Middle frontal gyrus (tissue), 1 donor: Measurements from ENCODE around the gene SUOX.
"Not testable (repeated sequence)": the region's sequence is repeated elsewhere in the genome, so short reads cannot be mapped to it uniquely, and the experiment has no call there.

Source experiments
- DNase-seq: peaks from one replicate; pipeline ENCODE4 v3.0.0-alpha.2; 2015; ENCODE audit warnings: low spot score; ENCODE audit errors: extremely low spot score

SUOX gene

GRCh38 chr12:56020423-56021184 is 23.5 kb downstream of the SUOX start, which contains the start of gene IKZF4:
IKZF4 (plus strand) TSS chr12:56021043; CDS start chr12:56021494, 451 bp downstream.
- DNase-seq: no peak

DNA sequence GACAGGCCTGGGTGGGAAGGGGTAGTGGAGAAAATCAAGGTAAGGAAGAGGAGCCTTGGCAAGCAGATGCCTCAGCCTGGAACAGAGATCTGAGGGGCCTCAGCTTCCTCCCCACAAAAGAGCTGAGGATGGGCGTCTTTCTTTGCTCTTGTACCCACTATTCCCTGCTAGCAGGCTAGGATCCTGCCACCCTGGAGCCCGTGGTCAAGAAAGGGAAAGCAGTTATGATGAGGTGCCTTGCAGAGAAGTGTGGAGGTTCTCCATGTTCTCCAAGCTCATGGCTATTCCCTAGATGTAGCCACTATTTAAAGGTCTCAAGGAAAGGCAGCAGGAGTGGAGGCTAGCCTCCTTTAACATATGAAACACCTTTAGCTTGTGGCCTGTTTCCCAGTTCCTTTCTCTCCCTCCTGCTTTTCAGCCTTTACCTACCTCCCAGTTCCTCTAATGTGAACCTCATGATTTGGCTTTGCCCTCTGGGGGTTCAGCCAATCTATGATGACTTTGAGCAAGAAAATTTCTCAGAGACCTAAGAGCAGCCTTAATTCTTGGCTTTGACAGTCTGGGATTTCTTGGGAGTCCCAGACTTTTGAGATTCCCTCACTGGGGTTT is 24.9 kb downstream of the SUOX start:
- no peak for DNase-seq

DNA sequence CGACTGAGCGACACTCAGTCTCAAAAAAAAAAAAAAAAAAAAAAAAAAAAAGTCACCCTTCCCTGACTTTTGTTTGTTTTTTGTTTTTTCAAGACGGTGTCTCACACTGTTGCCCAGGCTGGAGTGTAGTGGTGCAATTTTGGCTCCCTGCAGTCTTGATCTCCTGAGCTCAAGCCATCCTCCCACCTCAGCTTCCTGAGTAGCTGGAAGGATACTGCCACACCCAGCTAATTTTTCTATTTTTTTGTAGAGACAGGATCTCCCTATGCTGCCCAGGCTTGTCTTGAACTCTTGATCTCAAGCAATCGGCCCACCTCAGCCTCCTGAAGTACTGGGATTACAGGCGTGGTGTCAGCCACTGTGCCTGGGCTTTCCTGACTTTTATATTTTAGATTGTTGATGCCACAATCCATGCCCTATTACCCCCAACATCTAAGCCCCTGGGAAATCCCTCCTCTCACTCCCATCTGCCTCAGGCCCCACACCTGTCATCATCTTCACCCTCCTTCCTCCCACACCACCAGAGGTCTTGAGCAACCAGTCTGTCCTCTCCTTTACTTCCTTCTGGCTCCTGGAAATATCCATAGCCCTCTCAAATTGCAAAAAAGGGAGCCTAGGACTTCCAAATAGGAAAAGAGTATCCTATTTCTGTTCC is 31.6 kb downstream of the SUOX start:
- no peak for DNase-seq

DNA sequence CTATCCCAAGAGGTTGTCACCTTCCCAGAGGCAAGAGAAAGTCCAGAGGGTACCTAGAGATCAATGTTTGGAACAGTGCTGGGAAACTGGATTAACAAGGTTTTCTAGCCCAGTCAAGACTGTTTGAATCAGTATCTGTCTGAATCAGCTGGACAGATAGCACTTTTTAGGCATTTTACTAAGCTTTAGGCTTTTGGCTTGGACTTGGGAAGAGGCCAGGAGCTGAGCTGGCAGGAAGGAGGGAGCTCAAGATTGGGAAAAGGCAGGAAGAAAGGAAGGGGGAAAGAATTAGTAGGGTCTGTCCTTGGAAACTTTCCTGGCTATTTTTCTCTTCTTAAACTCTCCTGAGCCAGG is 32.1 kb downstream of the SUOX start:
- no peak for DNase-seq

GRCh38 chr12:56029666-56030293 is 32.7 kb downstream of the SUOX start:
- DNase-seq: no peak

- DNase-seq: no peak
These were observed 34.9 kb downstream of the SUOX start for GRCh38 chr12:56031987-56032386.

GRCh38 chr12:56034586-56035332 is 37.7 kb downstream of the SUOX start:
- no peak for DNase-seq

DNA sequence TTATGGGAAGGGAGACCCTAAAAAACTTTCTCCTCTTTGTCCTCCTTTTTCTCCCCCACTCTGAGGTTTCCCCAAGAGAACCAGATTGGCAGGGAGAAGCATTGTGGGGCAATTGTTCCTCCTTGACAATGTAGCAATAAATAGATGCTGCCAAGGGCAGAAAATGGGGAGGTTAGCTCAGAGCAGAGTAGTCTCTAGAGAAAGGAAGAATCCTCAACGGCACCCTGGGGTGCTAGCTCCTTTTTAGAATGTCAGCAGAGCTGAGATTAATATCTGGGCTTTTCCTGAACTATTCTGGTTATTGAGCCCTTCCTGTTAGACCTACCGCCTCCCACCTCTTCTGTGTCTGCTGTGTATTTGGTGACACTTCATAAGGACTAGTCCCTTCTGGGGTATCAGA is 40.1 kb downstream of the SUOX start:
- DNase-seq: no peak

GRCh38 chr12:56038022-56038655 is 41.1 kb downstream of the SUOX start:
- no peak for DNase-seq

DNA sequence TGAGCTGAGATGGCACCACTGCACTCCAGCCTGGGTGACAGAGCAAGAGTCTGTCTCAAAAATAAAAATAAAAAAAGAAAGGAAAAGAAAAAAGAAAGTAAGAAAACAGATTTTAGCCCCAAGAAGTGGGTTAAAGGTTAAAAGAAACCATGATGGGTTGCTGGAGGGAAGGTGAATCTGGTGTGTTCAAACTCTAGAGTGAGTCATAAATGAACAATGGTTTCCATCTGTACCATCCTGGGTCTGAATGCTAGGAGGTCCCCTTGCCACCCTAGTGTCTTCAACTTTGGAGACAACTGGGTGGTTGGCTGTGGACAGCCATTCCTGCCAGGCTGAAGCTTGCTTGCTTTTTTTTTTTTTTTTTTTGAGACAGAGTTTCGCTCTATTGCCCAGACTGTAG is 43.1 kb downstream of the SUOX start:
- no peak for DNase-seq

GRCh38 chr12:56040963-56041551 is 44.0 kb downstream of the SUOX start:
- no peak for DNase-seq

GRCh38 chr12:56041552-56042429 is 44.7 kb downstream of the SUOX start, which contains the start of gene RPS26:
RPS26 (plus strand) TSS chr12:56041918; CDS start chr12:56042167, 249 bp downstream.
- DNase-seq: peak; percentile 95

- not testable (repeated sequence) for DNase-seq
These were observed 45.3 kb downstream of the SUOX start for GRCh38 chr12:56042430-56042813.

DNA sequence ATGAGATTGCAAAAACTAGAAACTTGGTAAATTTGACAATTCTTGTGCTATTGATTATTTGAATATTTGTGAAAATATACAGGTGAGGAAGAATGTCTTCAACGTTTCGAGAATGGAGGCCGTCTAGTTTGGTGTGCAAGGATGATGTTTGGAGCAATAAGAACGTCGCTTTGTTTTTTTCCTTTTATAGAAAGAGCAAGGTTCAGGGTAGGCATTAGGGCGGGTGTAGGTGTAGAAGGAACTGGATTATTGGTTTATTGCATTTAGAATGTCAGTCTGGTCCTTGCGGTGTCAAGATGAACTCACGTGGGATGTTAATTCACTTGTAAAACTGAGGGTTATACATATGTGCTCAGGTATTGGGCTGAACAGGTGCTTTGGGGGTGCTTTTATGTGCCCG is 45.8 kb downstream of the SUOX start:
- DNase-seq: no peak

DNA sequence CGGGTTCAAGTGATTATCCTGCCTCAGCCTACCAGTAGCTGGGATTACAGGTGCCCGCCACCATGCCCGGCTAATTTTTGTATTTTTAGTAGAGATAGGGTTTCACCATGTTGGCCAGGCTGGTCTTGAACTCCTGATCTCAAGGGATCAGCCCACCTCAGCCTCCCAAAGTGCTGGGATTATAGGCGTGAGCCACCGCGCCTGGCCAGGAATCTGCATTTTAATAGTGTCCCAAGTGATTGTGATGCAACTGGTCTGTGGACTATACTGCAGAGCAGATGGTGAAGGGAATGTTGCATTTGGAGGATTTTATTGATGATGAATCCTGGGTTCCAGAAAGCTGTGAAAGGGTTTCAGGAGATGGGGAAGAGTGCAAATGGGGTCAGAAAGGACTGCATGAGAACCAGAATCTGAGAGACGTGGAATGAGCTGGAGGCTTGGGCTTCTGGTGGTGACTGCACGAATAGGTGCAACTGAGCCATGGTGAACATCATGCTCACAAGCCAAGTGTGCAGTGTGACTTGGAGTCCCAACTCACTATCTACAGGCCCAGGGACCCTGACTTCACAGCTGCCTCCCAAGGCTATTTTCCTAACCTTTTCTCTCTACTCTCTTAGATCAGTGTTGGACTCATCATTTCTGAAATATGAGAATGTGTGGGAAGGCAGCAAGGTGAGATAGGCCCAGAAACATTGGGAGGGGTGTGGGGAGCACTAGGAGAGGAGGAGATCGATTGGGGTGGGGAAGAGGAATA is 49.1 kb downstream of the SUOX start:
- no peak for DNase-seq

GRCh38 chr12:56053407-56053893 is 56.4 kb downstream of the SUOX start:
- DNase-seq: no peak
